Measurements from ENCODE around the gene JUND.

DNA sequence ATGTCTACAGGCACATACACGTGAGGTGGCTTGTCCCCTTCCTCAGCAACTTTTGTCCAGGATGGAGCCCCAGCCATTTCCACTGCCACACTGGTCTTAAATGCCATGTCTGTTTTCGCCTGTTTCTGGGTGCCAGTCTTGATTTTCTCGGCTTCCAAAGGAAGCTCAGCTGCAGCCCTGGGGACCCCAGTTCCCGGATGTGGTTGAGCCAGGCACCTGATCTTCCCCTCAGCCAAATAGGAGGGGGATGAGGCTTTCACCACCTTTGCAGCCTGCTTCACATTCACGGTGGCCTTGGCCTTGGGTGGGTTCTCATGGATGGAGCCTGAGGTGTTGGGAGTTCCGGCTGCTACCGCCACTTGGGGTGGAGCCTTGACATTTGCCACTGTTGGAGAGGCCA is 15.8 kb downstream of the JUND start:
- TF ChIP-seq POLR2A (IDR thresholded peaks at IDR 0.05; ENCODE audit: low read length) (no peak), GATA1 (IDR thresholded peaks at IDR 0.05; ENCODE audit: low read depth, low read length) (no peak)

All from erythroblast (primary cell).